MM.1S (cell line): ENCODE data around the gene SAMHD1.

Experiments used
- DNase-seq: peaks from one replicate; pipeline ENCODE4 v3.0.0-alpha.2; 2015
- H2AFZ ChIP-seq: fragments of 300-600 bp; sonication (generic); 2 replicates; pipeline ENCODE4 v1.6.0; 2016; ENCODE audit warnings: antibody characterized with exemption, low read length
- H3F3A ChIP-seq: fragments of 300-600 bp; sonication (generic); 2 replicates; pipeline ENCODE4 v1.6.1; 2016; ENCODE audit warnings: mild to moderate bottlenecking, antibody characterized with exemption, low read length, moderate library complexity, mixed read lengths; ENCODE audit not compliant: insufficient read depth
- H3K27ac ChIP-seq: fragments of 300-600 bp; sonication (generic); 2 replicates; pipeline ENCODE4 v1.5.1; 2016; ENCODE audit warnings: mild to moderate bottlenecking, low read length
- H3K27me3 ChIP-seq: fragments of 300-600 bp; sonication (generic); replicated peaks from 2 replicates; pipeline ENCODE4 v1.6.0; 2016; ENCODE audit warnings: low read length; ENCODE audit not compliant: insufficient read depth
- H3K36me3 ChIP-seq: fragments of 300-600 bp; sonication (generic); replicated peaks from 2 replicates; pipeline ENCODE4 v1.6.1; 2016; ENCODE audit warnings: mild to moderate bottlenecking, low read length, mixed read lengths; ENCODE audit not compliant: insufficient read depth
- H3K4me1 ChIP-seq: fragments of 300-600 bp; sonication (generic); 2 replicates; pipeline ENCODE4 v1.6.1; 2016; ENCODE audit warnings: low read length, mixed read lengths
- H3K4me2 ChIP-seq: fragments of 300-600 bp; sonication (generic); 2 replicates; pipeline ENCODE4 v1.6.0; 2016; ENCODE audit warnings: low read depth, low read length
- H3K4me3 ChIP-seq: fragments of 300-600 bp; sonication (generic); 2 replicates; pipeline ENCODE4 v1.5.1; 2016; ENCODE audit warnings: low read length, mixed read lengths
- H3K79me2 ChIP-seq: fragments of 300-600 bp; sonication (generic); 2 replicates; pipeline ENCODE4 v1.6.1; 2016; ENCODE audit warnings: mixed run types, low read length, mixed read lengths
- H3K9ac ChIP-seq: fragments of 300-600 bp; sonication (generic); 2 replicates; pipeline ENCODE4 v1.6.1; 2016; ENCODE audit warnings: low read length, mixed read lengths
- H3K9me2 ChIP-seq: fragments of 300-600 bp; sonication (generic); replicated peaks from 2 replicates; pipeline ENCODE4 v1.6.1; 2016; ENCODE audit warnings: mild to moderate bottlenecking, low read length, mixed read lengths; ENCODE audit not compliant: insufficient read depth
- H3K9me3 ChIP-seq: fragments of 300-600 bp; sonication (generic); replicated peaks from 2 replicates; pipeline ENCODE4 v1.6.1; 2016; ENCODE audit warnings: mild to moderate bottlenecking, low read length, mixed read lengths; ENCODE audit not compliant: insufficient read depth
- H4K20me1 ChIP-seq: fragments of 300-600 bp; sonication (generic); 2 replicates; pipeline ENCODE4 v1.6.1; 2016; ENCODE audit warnings: mild to moderate bottlenecking, low read length, moderate library complexity, mixed read lengths; ENCODE audit not compliant: insufficient read depth
- EZH2 ChIP-seq: fragments of 300-600 bp; sonication (generic); optimal IDR thresholded peaks from 2 replicates; pipeline ENCODE3; 2017; ENCODE audit warnings: low read depth, mild to moderate bottlenecking, antibody characterized with exemption, low read length, mixed read lengths
- EZH2phosphoT487 ChIP-seq: fragments of 300-600 bp; sonication (generic); IDR thresholded peaks from 2 replicates; pipeline ENCODE4 v1.6.1; 2018; ENCODE audit warnings: antibody characterized with exemption, low read length
- TF ChIP-seq, protein P1 (sequence below): fragments of 300-600 bp; sonication (generic); IDR thresholded peaks from 2 replicates; pipeline ENCODE4 v1.5.1; 2016; ENCODE audit warnings: antibody characterized with exemption, low read length, mixed read lengths

Gene SAMHD1

DNA sequence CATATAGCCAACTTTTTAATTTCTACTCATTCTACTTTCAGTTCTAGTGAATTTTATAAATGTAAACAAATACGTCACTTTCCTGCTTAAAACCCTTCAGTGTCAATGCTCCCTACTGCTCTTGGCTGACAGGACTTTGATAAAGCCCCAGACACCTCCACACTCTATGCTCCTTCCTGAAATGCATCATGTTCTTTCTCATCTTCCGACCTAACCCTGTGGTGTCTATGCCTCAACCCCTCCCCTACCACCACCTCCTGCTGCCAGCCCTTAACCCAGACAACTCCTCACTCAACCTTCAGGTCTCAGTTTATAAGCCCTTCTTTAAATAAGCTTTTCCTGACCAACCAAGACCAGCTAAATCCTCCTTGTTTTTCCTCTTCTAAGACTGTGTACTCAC is 56.5 kb downstream of the SAMHD1 start:
- H3K9ac ChIP-seq = no peak overlapping the region
- no peak overlapping the region for H3K4me3 ChIP-seq
- H2AFZ ChIP-seq = no peak overlapping the region
- no peaks in the 10 kb centered on the region for H3F3A ChIP-seq
- no peaks in the 10 kb centered on the region for H3K79me2 ChIP-seq
- TF ChIP-seq EZH2 (no peak), EZH2phosphoT487 (no peak)
- TF ChIP-seq, protein P1, sequence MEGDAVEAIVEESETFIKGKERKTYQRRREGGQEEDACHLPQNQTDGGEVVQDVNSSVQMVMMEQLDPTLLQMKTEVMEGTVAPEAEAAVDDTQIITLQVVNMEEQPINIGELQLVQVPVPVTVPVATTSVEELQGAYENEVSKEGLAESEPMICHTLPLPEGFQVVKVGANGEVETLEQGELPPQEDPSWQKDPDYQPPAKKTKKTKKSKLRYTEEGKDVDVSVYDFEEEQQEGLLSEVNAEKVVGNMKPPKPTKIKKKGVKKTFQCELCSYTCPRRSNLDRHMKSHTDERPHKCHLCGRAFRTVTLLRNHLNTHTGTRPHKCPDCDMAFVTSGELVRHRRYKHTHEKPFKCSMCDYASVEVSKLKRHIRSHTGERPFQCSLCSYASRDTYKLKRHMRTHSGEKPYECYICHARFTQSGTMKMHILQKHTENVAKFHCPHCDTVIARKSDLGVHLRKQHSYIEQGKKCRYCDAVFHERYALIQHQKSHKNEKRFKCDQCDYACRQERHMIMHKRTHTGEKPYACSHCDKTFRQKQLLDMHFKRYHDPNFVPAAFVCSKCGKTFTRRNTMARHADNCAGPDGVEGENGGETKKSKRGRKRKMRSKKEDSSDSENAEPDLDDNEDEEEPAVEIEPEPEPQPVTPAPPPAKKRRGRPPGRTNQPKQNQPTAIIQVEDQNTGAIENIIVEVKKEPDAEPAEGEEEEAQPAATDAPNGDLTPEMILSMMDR = no peak
- H3K4me2 ChIP-seq = no peak overlapping the region
- no peak for DNase-seq
- no peaks in the 10 kb centered on the region for H3K4me1 ChIP-seq
- H3K9me2 ChIP-seq = no peaks in the 10 kb centered on the region
- no peaks in the 10 kb centered on the region for H3K27me3 ChIP-seq
- H4K20me1 ChIP-seq = no peaks in the 10 kb centered on the region
- H3K36me3 ChIP-seq = no peaks in the 10 kb centered on the region
- no peak overlapping the region for H3K27ac ChIP-seq
- H3K9me3 ChIP-seq = no peaks in the 10 kb centered on the region

DNA sequence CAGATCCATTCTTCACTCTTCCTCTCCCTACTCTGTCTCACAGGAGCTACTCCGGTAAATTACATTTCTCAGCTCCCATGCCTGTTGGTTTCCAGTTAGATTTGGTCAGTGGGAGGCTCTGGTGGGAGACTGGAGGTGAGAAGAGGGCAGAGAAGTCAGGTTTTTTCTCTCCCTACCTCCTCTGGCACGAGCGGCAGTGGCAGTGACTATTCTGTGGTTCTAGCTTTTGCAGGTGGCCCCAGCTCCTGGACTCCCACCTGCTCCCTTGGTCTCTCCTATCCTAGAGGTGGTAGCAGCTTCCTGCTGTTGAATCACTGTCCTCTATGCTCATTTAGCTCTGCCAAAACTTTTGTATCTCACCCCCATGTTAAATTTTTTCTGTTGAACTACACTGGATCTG is 57.7 kb downstream of the SAMHD1 start:
- no peaks in the 10 kb centered on the region for H3K4me1 ChIP-seq
- H3K4me2 ChIP-seq = no peak overlapping the region
- no peaks in the 10 kb centered on the region for H3F3A ChIP-seq
- H3K36me3 ChIP-seq = no peaks in the 10 kb centered on the region
- no peak overlapping the region for H2AFZ ChIP-seq
- H3K27ac ChIP-seq = no peak overlapping the region
- H3K9me2 ChIP-seq = no peaks in the 10 kb centered on the region
- H3K79me2 ChIP-seq = no peaks in the 10 kb centered on the region
- H3K4me3 ChIP-seq = no peak overlapping the region
- H3K9ac ChIP-seq = no peak overlapping the region
- no peaks in the 10 kb centered on the region for H3K9me3 ChIP-seq
- H3K27me3 ChIP-seq = no peaks in the 10 kb centered on the region
- DNase-seq = no peak
- no peaks in the 10 kb centered on the region for H4K20me1 ChIP-seq
- TF ChIP-seq EZH2phosphoT487 (no peak), EZH2 (no peak)
- TF ChIP-seq, protein P1 = no peak

DNA sequence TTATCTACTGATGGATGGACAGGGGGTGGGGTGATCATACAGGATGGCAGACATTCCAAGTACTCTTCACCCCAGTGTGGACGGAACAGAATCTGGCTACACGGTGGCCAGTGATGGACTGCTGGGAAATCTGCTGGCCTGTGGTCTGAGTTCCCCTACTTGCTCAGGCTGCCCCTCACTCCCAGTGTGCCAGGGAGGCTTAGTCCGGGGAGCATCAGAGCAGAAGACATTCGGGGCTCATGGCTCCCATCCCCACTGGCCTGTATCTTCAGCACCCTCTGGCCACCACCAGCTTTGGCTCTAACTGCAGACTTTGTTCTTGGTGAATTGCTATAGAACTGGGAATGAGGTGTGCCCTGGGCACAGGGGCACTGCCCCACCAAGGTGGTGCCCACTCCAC is 60.3 kb downstream of the SAMHD1 start:
- no peak overlapping the region for H3K9ac ChIP-seq
- peaks cover 5% of the 10 kb centered on the region for H3K4me1 ChIP-seq
- H3K9me3 ChIP-seq = no peaks in the 10 kb centered on the region
- no peaks in the 10 kb centered on the region for H3K79me2 ChIP-seq
- no peak overlapping the region for H3K27ac ChIP-seq
- TF ChIP-seq EZH2 (no peak), EZH2phosphoT487 (no peak)
- TF ChIP-seq, protein P1 = no peak
- H3K4me2 ChIP-seq = no peak overlapping the region
- no peaks in the 10 kb centered on the region for H4K20me1 ChIP-seq
- no peaks in the 10 kb centered on the region for H3F3A ChIP-seq
- no peaks in the 10 kb centered on the region for H3K36me3 ChIP-seq
- DNase-seq = no peak
- H3K9me2 ChIP-seq = no peaks in the 10 kb centered on the region
- no peak overlapping the region for H3K4me3 ChIP-seq
- no peak overlapping the region for H2AFZ ChIP-seq
- H3K27me3 ChIP-seq = no peaks in the 10 kb centered on the region
